CMK (cell line): ENCODE results near the gene TBX5.

ENCODE experiments used
- DNase-seq: peaks from one replicate; pipeline ENCODE4 v3.0.0-alpha.2; 2010; ENCODE audit warnings: low read depth

Gene TBX5

DNA sequence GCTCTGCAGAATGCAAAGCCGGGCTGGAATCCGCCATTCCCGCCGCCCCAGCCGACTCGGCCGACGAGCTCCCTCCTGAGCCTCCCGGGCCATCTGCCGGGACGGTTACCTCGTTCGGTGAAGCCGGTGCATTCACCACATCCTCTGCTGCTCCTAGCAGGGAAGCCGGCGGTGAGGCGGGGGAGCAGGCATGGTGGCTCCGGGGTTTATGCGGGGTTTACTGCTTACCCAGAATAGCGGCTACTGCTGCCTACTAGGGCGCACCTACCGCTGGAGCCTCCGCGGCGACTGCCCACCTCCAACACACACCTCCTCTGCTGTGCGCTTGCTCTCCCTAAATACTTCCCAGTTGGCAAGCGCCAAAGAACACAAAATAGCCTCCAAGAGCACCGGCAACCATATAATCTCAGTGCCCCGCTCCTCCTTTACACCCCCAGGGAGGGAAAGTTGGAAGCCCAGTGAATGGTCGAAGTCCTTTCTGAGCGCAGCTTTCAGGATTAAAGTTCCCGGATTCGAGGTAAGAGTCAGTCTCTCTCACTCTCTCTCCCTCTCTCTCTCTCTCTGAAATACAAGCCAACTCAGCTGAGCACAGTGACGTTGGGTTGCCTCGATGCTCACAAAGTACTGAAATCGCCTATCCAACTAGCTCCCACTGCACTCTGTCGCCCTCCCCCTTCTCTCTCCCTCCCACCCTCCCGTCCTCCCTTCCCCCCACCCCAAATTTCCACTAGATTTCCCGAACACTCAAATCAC, at the start of gene TBX5:
TBX5 (minus strand) TSS at position 626 of the 753 bp plus-strand sequence. CDS start 2,246 bp downstream, outside the sequence.
- DNase-seq = no peak

DNA sequence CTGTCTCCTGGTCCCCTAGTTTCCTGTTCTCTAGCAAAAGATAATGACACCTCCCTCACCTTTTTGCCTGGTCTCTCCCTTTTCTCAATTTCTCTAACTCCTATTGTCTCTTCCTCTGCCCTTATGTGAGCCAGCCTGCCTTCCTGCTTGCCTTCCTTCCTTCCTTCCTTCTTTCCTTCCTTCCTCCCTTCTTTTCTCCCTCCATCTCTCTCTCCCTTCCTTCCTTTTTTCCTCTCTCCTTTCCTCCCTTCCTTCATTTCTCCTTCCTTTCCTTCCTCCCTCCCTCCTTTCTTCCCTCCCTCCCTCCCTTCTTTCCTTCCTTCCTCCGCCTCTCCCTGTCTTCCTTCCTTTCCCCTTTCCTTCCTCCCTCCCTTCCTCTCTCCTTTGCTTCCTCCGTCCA, 45.7 kb upstream of the TBX5 start:
- DNase-seq = no peak

DNA sequence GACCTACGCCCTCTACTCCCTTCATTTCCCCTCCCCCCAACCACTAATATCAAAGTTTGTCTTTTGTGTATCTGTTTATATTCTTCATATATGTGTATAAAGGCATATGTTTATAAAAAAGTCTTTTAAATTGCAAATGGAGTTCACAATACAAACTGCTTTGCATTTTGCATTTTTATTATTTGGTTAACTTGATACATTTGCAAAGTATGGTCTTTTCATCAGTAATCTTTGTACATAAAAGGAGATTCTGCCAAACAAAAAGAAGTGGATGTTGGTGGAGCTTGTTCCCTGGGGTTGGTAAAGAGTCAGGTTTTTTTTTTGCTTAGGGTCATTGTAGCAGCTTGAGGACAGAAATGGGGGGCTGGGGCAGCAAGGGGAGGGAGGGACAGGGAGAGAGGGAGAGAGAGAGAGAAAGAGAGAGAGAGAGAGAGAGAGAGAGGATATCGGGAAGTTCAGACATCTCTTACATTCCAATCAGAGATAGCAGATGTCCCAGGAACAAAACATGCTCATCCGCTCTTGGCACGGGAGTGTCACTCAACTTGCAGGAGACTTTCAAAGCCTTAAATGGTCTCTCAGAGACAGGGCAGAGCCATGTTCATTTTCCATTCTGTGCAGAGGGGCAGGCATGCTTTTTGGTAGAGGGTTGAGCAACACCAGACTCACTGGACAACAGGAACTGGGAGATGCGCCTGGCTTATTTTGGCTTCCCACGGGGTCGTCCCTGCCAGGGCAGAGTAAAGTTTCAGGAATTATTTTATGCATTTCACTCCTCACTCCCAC, 44.8 kb upstream of the TBX5 start:
- DNase-seq = no peak

DNA sequence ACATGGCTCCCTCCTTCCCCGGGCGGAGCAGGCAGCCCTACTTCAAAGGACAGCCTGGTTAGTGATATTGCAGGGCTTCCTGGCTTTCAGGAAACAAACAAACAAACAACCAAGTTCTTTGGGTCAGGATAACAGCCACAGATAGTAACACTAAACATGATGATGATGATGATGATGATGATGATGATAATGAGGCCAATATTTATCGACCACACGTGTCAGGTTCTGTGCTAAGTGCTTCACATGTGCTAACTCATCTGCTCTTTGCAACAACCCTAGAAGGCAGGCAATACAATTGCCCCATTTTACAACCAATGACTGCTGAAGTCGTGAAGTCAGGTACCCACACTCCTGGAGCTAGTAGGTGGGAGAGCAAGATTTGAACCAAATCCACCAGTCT, 44.1 kb upstream of the TBX5 start:
- no peak for DNase-seq

DNA sequence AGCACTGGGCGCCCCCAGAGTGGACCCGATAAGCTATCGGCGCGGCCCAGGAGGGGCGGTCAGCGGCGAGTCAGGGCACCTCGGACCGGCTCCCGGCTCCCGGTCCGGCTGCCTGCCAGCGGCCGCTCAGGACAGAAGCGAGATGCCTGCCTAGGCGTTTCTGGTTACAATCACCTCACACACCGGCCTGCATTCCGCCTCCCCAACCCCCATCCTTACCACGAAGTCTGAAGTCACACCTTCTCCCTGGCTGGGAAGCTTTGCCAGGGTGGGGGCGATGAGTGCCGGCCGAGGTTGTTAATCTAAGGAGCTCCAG, 42.6 kb upstream of the TBX5 start:
- no peak for DNase-seq

DNA sequence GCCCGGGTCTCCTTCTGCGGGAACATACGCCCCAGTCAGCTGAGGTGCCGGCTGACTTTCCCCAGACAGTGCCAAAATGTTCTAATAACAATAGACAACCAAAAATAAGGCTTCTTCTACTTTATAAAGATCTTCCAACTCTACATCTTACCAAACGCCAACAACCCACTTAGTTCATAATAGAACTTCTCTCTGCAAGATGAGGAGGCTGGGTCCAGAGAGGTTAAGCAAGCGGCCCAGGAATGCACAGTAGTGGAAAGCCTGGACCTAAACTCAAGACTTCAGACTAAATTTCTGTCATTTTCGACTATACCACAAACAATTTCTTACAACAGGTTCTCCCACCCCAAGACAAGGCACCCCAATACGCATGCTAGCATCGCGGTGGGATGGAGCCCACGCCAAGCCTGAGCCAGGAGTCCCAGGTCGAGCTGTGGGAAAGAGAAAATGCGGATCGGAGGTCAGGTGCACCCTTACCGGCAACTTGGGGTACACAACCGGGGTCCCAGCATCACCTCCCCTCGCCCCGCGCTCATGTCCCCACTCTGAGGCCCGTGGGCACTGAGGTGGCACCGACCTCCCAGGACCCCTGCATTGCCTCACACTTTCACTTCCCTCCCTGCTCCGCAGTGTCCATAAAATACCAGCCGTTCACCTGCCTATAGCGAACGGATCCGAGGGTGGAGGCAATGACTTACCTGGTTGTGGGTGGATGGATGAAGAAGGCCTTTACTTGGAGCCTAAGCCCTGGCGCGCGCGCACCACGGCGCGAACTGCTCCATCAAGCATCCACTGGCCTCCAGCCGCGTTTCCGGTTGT, 42.1 kb upstream of the TBX5 start:
- no peak for DNase-seq

DNA sequence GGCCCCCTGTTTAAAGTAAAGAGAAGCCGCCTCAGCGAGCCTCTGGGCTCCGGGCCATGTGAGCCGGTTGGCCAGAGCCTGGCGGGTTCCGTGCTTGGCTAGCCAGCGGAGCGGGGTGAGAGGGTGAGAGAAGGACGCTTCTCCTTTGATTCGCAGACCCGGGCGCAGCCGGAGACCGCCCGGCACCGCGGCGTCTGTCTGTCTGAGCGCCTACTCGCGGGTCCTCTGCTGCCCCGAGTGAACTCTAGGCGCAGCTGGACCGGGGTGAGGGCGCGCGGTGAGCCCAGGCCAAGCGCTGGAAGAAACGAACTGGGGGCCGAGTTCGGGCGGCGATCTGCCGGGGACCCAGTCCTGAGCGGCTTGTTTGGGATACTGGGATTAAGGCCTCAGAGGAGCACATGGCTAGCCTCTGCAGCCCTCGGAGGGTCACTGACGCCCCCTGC, 41.4 kb upstream of the TBX5 start:
- DNase-seq = no peak

DNA sequence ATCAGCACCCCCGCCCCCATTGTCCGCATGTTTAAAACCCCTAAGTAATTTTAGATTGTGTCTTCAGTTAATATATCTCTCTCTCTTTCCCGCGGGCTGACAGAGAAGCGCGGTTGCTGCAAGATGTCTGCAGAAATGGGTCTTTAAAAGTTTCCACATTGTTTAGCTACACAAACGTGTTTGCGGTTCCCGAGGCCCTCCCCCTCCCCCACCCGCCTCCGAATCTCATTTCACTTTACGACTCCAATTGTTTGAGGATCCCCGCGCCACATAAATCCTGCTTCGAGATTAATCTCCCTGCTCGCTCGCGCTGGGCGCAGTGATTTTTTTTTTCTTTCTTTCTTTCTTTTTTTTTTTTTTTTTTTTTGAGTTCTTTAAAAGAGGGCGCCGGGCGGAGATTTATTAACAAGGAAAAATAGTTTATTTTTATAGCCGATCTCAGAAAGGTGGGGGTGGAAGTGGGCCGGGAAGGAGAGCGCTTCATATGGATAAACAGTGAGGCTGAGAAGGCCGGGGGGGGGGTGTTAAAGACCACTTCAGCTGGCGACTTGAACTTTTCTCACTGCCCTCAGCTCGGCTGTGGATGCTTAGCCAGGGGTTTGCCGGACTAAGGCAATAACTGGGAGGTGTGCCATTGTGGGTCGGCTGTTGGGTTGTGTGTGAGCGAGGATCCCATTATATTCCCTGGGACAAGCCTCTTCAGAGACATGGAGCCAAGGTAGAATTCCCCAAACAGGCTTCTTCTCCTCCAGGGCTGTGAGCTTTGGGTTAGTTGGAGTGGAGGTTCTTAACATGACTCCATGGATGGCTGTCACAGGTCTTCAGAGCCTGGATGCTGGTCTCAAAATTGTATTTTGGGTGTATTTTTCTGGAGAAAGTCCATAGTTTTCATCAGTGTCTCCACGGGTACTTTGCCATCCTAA, 39.7 kb upstream of the TBX5 start:
- DNase-seq = no peak

DNA sequence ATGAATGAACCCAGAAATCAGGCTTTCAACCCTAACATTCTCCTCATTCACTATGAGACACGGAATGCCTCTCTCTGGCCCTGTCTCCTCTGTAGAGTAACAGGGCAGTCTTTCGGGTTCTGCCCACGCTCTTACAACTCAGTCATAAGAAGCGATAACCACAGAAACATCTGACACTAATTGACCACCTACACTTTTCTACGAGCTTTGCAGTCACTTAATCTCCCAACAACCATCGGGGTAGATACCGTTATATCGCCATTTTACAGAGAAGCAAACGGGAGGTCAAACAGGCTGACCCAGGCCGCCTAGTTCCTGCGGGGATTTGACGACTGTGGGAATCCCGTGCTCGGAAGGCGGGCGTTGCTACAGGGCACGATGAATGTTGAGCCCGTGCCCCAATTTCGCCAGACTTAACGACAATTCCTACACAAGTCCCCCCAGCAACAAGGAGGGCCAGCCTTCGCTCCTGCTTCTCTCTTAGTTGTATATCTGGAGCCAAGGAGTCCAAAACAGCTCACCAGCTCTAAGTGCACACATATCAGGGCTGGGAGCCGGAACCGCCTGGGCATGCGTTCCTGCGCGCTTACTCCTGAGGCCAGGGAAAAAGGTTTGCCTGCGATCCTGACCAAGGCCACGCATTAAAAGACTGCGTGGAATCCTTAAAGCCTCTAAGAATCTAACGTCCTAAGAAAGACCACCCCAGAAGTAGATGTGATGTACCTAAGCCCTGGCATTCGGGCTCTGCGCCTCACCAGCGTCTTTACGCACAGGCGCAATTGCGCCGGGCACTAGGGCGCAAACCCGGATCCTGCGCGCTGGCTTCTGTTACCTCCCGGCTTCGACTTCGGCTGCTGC, 38.7 kb upstream of the TBX5 start:
- DNase-seq = no peak

DNA sequence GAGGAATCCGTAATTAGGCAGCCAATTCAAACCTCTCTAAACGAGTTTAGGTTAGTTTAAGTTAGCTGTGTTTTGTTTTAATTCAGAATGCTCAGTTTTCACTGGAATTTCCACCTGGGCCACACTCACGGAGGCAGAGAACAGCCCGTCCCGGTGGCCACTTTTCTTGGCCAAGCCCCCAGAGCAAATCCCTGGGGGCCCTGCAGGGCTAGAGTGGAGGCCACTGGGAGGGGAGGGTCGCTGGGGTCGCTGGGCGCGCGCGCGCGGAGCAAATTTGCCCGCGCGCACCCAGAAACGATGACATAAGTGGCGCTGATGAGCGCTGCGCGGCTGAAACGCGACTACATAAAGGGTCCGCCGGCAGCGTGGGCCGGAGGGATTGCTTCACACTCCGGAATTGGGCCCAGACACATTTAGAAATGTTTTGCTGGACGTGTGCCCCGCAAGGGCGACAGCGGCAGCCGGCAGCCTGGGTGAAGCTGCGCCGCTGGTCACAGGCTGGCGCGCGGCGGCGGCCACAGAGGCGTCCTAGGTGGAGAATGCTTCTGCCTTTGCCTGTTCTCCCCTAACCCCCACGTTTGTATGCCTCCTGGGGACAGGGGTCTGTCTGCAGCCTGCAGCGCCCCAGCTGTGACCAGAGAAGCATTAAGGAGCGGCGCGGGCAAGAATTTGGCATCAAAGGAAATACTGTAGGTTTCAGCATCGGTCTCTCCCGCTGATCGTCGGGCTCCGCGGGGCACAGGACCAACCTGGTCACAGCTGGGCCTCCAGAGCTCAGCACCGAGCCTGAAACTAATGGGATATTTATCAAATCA, 37.9 kb upstream of the TBX5 start:
- DNase-seq = no peak

DNA sequence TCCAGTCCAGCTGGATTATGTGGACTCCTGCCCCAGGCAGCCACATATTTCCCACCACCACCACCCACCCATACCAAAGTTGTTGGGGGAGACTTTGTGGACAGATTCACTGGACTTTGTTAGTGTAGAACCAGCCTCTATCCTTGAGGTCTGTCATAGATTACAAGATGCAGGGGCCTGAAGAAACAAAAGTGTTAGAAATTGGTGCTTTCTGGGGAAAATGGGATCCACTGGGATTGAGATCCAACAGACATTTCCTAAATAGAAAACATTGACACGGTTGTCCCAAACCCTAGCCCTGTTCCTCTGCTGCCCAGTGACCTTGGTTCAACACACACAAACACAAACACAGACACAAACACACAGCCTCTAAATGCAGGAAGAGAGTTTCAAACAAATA, 36.6 kb upstream of the TBX5 start:
- no peak for DNase-seq

DNA sequence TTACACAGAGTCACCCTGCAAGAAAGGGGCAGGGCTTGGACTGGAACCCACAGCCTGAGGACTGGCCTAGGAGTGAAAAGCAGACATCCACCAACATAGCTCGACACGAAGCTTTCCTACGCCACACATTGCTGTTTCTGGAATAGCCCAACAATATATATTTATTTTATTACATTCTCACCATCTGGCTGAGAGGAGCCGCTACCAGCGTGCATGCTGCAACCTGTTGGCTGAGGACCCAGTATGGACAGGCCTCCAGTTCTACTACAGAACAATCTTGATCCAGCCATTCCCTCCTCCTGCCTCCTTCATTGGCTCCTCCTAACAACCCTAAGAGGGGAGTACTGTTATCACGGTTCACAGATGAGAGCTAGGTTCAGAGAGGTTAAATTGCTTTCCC, 35.6 kb upstream of the TBX5 start:
- DNase-seq = no peak

DNA sequence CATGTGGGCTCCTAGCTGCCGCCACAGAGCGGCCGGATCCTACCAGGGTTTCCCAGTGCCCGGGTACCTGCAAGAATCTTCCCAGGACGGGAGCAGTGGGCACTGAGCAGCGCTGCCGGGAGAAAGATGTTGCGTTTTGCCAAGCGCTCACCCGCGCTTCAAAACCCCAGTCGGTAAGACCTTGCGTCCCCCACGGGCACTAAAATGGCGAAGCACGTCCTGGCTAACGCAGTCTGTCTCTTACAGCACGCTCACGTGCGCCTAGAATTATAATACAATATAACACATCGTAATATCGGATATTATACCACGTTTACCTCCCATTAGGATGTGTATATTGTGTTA, 35.1 kb upstream of the TBX5 start:
- DNase-seq = no peak

DNA sequence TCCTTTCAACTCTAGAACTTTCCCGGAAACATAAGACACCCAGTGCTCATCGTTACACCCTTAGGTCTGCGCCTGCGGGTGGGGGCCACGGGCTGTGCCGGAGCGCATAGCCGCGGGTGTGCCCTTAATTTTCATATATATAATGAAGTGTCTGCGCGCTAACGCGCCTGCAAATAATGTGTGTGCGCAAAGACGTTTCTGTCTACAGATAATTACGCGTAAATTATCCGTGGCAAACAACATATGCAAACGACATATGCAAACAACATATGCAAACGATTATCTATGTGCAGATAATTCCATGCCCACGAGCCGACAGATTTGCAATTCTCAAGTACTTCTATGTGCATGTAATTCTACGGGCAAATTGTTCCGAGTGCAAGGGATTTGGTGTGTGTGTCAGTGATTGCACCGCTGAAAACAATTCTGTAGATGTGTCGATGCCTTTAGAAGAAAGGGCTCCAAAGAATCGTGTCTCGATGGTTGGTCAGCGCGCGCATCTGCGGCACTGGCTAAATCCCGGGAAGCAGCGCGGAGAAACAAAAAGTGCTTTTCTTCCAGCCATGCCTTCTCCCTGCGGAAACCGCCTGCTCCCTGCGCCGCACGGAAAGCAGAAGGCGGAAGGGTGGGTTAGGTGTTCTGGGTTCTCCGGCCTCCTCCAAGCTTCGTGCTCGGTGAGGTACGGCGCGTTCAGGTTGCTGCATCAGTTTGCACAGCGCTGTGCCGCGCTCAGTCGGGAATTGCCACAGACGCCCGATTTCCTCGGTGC, 34.5 kb upstream of the TBX5 start:
- DNase-seq = no peak

DNA sequence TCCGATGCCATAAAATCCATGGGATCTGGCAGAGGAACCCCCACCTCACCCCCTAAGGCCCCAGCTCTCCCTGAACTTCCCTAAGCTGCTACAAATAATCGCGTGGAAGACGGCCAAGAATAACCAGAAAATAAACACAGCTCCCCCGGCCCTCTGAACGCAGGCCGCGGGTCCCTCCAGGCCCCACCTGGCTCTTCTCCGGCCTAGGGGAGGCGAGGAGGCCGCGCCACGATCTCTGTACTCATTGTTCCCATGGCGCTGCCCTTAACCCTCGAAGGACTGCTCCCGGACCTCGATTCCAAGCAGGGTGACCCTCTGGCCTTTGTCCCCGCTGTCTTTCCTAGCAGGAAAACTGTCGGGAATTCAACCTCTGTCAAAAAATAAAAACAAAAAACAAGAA, 33.9 kb upstream of the TBX5 start:
- DNase-seq = no peak

DNA sequence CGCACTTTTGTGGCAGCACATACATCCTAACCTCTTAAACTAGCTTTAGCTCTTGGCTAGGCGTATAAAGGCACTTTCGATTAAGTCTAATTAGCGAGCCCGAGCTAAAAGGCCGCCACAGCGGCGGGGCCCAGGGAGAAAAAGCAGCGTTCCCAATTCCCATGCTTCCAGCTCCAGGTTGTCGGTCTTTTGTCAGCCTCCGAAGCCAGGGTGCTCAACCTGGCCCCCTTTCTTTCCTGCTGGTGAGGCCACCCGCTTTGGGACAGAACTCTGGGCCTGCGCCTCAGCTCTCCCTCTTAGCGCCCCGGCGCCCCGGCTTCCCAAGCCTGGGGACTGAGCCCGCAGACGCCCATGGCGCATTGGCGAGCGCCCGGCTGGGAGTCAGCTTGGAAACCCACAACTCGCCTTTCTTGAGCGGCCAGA, 33.3 kb upstream of the TBX5 start:
- DNase-seq = no peak

DNA sequence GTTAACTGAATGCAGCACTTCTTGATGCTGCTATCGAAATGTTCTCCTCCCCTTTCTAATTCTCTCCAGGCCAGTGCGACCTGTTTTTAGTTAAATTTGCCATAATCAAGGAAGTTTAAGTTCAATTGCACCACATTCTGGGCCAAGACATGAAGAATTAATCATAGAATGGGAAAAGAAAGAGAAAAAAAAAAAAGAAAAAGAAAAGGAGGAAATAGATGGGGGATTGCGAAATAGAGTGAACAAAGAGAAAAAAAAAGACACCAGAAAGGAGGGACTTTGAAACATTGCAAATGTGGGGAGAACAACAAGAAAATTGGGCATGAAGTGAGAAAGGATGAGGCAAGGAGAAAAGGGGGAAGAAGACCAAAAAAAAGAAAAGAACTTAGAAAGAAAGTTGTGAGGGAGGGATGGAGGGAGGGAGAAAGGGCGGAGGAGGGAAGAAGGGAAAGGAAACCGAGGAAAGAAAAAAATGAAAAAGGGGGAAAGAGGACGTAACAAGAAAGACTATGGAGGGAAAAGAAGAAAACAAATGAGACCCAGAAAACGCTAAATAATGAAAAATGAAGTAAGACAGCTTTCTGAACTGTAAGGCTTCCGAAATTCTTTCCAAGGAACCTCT, 32.8 kb upstream of the TBX5 start:
- no peak for DNase-seq

DNA sequence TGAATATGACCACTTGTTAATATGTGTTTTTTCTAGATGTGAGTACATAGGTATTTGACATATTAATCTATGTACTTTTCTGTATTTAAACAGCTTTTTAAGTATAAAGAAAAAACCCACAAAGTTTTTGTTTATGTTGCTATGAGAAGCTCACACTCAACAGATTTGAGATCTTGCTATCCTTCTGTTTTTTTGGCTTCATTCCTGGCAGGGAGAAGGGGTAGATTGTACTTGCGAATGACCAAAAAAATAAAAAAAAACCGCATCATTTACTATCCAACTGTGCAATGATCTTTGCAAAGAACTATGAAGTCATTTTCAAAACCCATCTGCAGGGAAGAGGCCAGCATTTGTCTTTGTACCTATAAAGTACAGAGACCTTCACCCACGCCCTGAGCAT, 28.4 kb upstream of the TBX5 start:
- no peak for DNase-seq

DNA sequence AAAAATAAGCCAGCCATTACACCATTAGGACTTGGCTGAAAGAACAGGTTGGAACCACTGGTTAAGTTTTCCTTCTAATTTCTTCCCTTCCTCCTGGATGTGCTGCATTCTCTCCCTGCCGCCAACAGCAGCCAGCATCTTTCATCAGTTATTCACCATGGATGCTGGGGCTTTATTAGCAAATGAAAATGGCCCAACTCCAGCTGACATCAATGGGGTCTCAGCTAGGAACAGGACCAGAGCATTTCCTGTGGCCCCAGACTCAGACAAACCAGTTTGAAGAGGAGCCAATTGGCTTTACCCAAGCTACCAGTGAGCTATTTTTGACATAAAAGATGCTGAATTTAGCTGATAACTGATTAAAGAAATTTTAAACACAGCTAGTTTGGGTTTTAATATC, 26.0 kb upstream of the TBX5 start:
- no peak for DNase-seq
